DND-41 (cell line): ENCODE results near the gene YARS2.

ENCODE experiments used
- EZH2 ChIP-seq: IDR thresholded peaks from 3 replicates; pipeline ENCODE4 v1.6.1; 2012; ENCODE audit warnings: borderline replicate concordance, low read depth, mild to moderate bottlenecking, moderate library complexity, low read length, inconsistent platforms; ENCODE audit not compliant: severe bottlenecking
- TF ChIP-seq, protein P1 (sequence below): IDR thresholded peaks from 2 replicates; pipeline ENCODE4 v1.5.1; 2012; ENCODE audit warnings: borderline replicate concordance, low read length, moderate library complexity, mild to moderate bottlenecking; ENCODE audit not compliant: poor library complexity, severe bottlenecking; ENCODE audit errors: extremely low read depth

DNA sequence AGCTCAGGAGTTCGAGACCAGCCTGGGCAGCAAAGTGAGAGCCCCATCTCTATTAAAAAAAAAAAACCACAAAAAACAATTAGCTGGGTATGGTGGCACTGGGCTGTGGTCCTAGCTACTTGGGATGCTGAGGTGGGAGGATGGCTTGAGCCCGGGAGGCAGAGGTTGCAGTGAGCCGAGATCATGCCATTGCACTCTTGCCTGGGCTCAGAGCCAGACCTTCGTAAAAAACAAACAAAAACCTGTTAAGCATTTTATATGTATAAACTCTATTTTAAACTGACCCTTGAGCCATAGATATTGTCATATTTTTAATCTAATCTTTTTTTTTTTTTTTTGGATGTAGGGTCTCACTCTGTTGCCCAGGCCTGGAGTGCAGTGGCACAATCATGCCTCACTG lies 40.9 kb downstream of the YARS2 start:
- TF ChIP-seq, protein P1, sequence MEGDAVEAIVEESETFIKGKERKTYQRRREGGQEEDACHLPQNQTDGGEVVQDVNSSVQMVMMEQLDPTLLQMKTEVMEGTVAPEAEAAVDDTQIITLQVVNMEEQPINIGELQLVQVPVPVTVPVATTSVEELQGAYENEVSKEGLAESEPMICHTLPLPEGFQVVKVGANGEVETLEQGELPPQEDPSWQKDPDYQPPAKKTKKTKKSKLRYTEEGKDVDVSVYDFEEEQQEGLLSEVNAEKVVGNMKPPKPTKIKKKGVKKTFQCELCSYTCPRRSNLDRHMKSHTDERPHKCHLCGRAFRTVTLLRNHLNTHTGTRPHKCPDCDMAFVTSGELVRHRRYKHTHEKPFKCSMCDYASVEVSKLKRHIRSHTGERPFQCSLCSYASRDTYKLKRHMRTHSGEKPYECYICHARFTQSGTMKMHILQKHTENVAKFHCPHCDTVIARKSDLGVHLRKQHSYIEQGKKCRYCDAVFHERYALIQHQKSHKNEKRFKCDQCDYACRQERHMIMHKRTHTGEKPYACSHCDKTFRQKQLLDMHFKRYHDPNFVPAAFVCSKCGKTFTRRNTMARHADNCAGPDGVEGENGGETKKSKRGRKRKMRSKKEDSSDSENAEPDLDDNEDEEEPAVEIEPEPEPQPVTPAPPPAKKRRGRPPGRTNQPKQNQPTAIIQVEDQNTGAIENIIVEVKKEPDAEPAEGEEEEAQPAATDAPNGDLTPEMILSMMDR = no peak
- no peak for TF ChIP-seq EZH2
